Superior temporal gyrus (tissue), 1 donor: Measurements from ENCODE around the gene ARMH4.
A peak's percentile ranks its signal among the peaks of the same experiment; 100 is the strongest.

Experiments
- DNase-seq: peaks from one replicate; pipeline ENCODE4 v3.0.0-alpha.2; 2016; ENCODE audit errors: extremely low spot score

ARMH4 gene, protein sequence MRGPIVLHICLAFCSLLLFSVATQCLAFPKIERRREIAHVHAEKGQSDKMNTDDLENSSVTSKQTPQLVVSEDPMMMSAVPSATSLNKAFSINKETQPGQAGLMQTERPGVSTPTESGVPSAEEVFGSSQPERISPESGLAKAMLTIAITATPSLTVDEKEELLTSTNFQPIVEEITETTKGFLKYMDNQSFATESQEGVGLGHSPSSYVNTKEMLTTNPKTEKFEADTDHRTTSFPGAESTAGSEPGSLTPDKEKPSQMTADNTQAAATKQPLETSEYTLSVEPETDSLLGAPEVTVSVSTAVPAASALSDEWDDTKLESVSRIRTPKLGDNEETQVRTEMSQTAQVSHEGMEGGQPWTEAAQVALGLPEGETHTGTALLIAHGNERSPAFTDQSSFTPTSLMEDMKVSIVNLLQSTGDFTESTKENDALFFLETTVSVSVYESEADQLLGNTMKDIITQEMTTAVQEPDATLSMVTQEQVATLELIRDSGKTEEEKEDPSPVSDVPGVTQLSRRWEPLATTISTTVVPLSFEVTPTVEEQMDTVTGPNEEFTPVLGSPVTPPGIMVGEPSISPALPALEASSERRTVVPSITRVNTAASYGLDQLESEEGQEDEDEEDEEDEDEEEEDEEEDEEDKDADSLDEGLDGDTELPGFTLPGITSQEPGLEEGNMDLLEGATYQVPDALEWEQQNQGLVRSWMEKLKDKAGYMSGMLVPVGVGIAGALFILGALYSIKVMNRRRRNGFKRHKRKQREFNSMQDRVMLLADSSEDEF

DNA sequence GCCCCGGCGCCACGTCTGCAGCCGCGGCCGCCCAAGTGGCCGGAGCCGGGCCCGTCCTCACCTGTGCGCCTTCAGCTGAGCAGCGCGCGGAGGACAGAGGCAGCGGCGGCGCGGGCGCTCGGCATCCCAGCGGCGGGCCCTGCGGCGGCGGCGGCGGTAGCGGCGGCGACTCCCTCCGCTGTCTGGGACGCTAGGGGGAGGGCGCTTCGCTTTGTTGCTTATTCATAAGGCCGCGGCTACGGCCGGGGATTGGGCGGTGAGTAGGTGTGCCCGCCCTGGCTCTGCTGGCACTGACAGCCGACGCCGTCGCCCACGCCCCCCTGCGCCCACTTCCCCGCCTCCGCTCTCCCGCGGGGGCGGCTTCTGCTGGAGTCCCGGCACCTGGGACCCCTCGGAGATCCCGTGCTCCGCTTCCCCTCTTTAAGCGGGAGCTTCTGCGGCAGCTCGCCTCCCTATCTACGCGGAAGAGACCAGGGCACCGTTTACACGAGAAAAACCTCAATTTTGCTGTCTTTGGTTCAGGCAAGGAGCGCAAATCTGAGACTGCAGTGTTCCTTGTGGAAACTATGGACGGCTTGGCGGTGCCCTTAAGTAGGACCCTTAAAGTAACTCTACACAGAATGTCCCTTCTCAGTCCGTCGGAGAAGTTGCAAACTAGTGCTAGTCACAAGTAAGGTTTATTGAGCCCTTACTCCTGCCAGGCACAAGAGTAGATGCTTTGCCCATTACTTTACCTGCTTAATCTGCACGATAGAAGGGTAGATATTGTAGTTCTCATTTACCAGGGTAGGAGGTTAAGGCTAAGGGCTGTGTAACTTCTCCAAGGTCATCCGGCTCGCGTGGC, at the start of gene ARMH4:
Gene ARMH4 (minus strand): TSS at position 200 of the 844 bp plus-strand sequence. CDS start 12,855 bp downstream, outside the sequence.
- peak; percentile 87 for DNase-seq

DNA sequence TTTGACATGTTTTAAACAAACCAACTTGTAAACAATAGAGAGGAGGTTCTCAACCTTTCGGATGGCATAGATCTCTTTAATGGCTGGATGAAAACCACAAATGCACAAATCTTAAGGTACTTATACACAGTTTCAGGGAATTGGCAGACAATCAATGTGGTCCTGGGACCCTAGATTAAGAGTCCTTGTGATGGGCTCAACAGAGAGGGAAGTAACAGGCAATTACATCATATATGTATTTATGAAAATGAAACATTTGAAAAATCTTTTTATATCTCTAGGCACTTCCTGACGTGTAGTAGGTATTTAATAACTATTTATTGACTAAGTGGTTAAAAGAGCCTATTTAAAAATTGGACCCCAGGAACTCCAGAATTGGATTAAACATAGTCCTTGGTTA, 48.8 kb upstream of the ARMH4 start:
- no peak for DNase-seq

DNA sequence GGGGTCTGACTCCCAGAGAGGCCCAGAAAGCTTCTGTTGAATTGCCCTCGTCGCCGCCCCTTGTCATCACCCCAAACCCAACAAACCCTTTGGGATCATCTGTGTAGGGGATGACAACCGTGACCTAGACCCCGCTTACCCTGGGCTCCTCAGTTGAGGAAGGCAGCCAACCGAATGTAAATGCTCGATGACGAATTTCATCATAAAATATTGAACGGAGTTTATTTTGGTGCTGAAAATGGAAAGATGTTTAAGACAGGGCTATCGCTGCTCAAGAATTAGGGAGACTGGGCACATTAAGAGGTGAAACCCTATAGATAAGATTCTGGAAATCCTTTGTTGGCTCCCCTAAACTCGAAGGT, 48.4 kb upstream of the ARMH4 start:
- DNase-seq: peak; percentile 57

DNA sequence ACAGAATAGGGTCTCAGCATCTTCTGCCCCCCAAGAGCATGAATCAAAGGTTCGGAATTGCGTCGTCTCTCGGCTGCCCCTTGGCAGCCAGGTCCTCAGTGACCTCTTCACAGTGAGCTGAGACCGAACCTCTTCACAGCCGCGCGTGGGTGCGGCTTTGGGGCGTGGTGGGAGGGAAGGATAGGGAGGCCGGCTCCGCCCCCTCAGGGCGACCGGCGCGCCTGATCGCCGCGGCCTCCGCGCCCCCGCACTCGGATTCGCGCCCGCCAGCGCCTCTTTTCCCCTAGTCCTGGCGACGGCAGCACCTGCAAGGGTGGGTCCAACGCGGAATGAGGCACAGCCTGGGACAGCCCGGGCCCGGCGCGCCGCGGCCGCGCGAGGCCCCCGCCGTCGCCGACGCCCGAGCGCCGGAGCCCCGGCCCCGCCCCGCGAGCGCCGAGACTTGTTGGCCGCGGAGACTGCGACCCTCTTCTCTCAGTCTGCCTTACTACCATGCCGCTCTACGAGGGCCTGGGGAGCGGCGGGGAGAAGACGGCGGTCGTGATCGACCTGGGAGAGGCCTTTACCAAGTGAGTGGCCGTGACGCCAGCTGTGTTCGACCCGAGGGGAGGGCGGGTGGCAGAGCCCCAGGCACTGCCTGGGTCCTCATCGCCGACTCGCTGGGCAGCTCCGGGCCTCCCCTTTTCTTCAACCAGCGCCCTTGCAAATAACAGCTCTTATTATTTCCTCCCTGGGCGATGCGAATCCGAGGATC, 47.9 kb upstream of the ARMH4 start, which contains the start of gene ACTR10:
Gene ACTR10 (plus strand): TSS at position 424 of the 754 bp plus-strand sequence. CDS start 69 bp downstream, at position 493.
- peak; percentile 81 for DNase-seq

DNA sequence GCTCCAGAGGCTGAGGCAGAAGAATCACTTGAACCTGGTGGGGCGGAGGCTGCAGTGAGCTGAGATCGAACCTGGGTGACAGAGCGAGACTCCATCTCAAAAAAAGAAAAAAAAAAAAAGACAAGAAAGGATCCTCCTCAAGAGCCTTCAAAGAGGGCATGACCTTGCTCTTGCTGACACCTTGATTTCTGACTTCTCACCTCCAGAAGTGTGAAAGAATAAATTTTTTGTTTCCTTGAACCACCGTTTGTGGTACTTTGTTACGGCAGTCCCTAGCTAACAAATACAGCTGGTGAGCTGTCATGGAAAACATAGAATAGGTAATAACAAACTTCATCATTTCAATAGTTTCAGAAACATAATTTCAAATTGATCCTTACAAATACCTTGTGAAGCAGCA, 46.1 kb upstream of the ARMH4 start:
- DNase-seq: no peak

DNA sequence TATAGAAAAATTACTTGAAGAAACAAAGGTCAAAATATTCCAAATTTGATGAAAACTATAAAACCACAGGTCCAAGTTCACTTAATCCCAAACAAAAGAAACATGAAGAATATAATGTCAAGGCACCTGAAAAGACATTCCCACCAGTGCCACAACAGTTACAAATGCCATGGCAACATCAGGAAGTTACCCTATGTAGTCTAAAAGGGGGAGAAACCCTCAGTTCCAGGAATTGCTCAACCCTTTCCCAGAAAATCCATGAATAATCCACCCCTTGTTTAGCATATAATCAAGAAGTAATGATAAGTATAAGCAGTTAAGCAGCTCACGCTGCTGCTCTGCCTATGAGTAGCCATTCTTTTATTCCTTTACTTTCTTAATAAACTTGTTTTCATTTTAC, 44.2 kb upstream of the ARMH4 start:
- DNase-seq: no peak

DNA sequence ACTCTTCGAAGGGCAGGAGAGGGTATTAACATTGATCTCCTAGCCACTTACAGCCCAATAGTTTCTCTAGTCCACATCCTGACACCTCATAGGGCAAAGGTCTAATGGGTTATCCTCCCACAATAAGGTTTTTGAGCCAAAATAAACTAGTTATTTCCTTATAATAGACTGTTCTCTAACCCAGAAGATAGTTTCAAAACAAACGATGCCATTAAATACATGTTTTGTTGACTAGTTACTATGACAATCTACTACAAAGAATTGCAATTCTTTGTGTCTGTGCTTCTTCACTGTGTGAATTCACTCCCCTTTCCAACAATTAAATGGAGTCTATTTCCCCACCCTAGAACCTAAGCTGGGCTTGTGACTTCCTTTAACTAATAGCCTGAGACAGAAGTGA, 41.5 kb upstream of the ARMH4 start:
- no peak for DNase-seq

DNA sequence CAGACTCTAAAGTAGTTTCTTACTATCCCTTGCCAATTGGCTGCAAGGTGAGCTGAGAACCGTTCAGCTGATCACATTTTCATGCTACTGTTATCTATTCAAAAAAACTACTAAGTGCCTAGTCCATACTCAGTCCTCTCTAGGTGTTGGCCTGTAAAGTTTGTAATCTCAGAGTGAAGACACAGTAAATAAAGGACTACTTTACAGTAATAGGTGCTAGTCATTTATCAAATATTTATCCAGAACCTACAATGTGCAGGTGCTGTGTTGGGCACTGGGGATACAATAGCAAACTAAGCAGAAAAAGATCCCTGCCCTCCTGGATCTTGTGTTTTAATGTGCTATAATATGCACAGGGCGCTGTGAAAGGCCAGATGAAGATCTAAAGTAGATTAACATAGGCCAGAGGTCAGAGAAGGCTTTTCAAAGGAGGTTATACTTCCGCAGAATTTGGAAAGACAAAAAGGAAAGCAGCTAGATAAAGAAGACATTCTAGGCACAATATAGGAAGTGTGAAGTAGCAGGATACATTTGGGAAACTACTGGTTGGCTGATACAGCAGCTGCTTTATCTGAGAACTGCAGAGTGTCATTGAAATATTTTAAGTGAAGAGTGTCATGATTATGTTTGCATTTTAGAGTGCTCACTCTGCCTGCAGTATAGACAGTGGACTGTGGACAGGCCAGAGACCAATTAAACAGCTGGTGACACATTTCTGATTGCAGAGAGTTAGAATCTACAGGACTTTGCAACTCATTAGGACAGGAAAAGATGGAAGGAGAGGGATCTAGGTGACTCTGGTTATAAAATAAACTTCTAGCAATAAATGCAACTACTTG, 40.0 kb upstream of the ARMH4 start:
- DNase-seq: no peak

DNA sequence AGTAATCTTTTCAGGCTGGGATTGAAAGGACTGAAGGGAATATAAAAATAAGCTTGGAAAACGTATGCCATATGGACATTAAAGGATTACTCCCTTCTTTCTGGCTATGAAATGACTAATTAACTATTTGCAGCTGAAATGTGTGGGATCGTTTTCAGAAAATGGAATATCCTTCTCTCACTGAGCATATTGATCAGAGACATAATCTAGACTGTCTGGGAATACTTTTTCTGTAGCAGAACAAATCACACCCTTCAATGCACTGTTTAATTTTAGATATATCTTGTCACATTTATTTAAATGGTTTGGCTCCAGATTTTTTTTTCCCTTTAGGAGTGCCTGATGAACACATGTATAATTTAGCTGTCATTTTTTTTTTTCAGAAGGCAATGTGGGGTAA, 37.2 kb upstream of the ARMH4 start:
- DNase-seq: no peak

DNA sequence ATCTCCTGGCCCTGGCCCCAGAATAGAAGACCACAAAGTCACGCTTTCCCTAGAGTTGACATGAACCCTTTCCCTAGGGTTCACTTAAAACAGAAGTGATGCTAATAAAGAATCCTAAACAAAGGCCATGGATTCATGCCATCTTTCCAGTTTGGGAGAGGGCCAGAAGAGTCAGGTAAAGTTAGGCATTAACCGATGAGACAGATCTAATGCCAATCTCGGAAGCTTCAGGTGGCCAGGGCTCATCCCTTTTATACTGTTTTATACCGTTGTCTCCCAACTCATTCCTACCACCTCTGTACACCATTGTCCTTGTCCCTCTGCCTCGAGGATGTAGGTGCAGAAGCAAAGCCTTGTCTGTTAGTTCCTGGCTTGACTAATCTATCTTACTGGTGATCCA, 25.1 kb upstream of the ARMH4 start:
- no peak for DNase-seq

DNA sequence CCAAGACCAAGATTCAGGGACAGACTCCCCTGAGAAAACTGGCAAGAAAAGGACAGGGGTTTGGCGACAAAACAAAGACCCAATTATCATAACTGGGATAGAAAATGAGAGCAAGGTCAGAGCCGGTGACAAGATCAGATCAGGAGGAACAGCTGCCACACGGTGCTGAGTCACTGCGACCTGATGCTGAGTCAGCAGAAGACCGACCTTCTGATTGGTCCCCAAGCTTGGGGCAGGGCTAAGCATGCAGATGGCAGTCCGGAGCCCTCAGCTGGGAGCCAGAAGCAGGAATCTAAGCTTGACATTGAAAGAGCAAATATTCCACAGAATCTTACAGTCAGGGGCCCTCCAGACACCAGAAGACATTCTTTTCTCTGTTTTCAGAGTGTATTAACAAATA, 19.1 kb upstream of the ARMH4 start:
- peak; percentile 22 for DNase-seq

DNA sequence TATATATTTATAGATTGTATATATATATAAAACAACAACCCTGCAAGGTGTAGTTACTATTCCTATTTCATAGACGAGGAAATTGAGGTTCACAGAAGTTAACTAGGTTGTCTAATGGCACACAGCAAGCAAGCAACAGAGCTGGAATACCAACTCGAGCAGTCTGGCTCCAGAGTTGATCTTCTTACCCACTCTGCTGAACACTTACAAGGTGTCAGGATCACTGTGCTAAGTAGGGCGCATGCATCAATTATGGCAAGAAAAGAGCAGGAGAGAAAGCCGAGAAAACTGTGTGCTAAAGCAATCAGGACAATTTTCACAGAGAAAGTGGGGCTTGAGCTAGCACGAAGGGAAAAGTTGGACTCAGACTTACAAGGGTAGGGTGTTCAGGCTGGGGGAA, 15.9 kb upstream of the ARMH4 start:
- DNase-seq: peak; percentile 39

DNA sequence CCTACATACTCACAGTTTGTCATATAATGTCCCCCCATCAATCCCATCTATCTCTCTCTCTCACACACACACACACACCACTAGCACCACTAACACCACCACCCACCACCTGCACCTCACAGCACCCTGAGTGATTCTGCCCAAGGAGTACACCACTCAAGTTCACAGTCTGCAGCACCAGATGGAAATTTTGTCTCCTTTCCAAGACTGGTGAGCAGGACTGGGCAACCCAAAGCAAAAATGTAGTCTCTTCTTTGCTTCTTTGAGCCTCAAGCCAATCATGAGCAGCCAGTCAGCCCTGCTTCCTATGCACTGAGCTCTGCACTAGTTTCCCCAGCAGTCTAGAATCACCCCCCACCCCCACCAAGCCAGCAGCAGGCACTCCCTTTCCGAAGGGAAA, 15.0 kb upstream of the ARMH4 start:
- peak; percentile 54 for DNase-seq

DNA sequence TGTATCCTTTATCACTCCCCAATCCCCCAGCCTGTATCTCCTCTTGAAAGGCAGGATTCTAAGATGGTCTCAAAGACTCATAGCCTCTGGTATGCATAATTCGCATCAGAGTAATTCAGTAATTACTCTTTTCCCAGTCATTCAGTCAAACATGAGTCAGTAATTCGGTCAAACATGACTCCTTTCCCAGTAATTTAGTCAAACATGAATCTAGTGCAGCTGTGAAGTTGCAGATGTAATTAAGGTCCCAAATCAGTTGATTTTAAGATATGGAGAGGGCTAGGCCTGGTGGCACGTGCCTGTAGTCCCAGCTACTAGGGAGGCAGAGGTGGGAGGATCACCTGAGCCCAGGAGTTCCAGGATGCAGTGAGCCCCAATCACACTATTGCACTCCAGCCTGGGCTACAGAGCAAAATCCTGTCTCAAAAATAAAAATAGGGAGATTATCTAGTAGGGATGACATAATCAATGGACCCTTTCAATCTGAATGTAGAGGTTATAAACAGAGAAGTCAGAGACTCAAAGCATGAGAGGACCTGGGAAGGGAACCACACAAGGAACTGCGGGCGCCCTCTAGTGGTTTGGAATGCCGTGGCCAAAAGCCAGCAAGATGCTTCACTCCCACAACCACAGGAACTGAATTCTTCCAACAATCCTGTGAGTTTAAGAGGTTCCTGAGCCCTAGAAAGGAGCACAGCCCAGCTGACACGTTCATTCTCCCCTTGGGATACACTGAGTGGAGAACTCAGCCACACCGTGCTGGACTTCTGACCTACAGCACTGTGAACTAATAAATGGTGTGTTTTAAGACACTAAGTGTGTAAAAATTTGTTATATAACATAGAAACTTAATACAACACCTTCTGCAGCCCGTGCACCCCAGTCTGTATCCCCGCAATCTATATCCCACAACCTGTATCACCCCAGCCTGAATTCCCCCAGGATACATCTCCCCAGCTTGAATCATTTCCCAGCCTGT, 14.3 kb upstream of the ARMH4 start:
- DNase-seq: peak; percentile 94

DNA sequence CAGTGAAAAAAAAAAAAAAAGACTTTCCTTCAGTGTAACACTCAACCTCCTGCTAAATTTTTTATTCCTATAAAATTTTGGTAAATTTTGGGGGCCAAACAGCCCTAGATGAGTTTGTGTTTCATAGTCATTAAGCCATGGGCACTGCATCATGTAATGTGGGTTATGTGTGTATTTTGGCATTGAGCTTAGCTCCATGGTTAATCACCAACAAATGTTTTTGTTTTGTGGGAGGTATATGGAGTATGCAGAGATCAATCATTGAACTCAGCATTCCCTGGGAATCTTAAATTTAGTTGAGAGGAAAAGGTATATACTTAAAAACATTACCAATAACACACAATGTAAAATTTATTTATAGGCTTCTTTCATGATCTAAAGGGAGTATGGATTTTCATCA, 8.5 kb upstream of the ARMH4 start:
- no peak for DNase-seq

DNA sequence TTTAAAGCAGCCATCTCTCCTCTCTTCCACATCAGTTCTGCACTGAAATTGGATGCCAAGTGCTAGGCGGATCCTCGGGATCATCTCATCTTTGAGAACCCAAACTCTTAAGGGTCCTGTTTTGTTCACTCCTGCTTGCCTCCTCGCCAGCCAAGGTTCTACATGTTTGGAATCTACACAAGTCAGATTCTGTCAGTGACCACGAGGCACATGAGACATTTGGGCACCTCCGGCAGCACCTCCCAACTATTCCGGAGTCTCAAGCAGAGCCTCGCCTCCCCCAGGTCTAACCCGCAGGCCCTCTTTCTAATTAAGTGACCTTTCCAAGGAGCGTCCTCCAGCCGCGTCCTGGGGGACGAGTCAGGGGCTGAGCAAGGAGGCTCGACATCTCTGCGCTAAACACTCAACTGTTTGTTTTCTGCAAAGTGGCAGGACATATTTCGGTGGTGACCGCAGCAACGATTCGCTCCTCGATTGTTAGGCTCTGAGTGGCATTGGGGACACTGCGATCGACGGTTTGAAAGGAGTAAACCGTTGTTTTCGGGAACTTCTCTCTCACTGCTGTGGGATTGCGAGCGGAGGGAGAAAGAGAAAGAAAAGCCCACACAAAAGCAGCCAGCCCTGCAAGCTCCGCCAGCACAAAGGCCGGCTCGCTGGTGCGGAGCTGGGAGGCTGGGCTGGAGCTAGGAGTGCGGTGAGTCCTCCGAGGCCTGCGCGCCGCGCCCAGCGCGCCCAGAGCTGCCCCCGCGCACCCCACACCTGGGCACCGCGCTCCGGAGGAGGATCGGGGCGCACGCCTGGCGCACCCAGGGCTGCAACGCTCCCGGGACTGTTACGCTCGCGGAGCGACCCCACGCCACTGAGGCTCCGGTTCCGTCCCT, 640 bp downstream of the ARMH4 start:
- peak; percentile 40 for DNase-seq

DNA sequence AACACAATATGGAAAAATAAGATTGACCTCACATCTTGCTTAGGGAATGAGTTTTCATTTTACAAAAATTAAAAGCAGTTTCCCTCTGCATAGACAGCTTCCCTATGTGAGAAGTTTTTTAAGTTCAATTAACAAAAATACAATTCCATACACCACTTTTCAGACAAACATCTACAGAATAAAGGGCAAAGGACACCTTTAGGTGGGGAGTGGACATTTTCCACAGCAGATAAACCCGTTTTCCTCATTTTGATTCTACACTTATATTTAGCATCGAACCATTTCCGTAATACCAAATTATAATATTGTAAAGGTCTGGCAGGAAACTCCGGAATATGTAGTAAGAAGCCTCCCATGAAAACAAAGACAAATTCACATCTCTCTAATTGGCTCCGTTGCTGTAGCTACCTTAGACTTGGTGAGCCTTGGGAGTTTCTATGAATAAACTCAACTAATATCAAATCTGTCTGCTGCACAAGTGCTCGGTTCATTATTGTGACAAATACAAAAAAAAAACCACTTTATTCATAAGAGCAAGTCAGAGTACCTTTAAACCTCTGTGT, 1.7 kb downstream of the ARMH4 start:
- DNase-seq: no peak

DNA sequence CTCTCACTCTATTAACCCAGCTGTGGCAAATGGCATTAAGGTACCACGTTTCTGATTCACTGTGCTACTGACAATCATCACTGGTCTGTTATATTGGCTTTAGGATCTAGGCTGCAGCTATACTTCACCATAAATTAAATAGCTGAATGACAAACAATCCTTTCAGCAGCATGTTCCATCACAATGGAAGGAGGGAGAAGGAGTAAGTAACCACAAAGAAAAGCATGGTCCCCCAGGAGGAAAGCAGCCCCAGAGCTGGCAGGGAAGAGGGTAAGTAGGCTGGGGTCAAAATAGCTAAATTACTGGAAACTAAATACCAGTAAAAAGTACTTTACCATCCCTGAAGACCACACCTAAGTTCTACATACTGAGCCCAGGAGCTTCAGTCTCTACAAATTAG, 2.8 kb downstream of the ARMH4 start:
- no peak for DNase-seq
